Testis (tissue), 3 donors: Measurements from ENCODE around the gene CHCHD6. TPM values are rescaled to one million over a fixed set of nuclear protein-coding genes. Genes with fewer than 3 reads are reported as not detected.

Experiments used
- DNase-seq: peaks from one replicate; pipeline ENCODE4 v3.0.0-alpha.2; 2019
- H3K27ac ChIP-seq, 2 donors: fragments of 200-600 bp; sonication (generic); one replicate each; pipeline ENCODE4 v1.5.1; 2019
- H3K27me3 ChIP-seq: fragments of 200-600 bp; sonication (generic); one replicate; pipeline ENCODE4 v1.5.1; 2019
- H3K36me3 ChIP-seq: fragments of 200-600 bp; sonication (generic); one replicate; pipeline ENCODE4 v1.5.1; 2017; ENCODE audit warnings: low read depth; ENCODE audit errors: missing control alignments
- H3K4me1 ChIP-seq: fragments of 200-600 bp; sonication (generic); one replicate; pipeline ENCODE4 v1.5.1; 2019
- H3K4me3 ChIP-seq, 2 donors: fragments of 200-600 bp; sonication (generic); one replicate each; pipeline ENCODE4 v1.5.1; 2017 to 2019
- H3K9me3 ChIP-seq: fragments of 200-600 bp; sonication (generic); one replicate; pipeline ENCODE4 v1.5.1; 2017
- CTCF ChIP-seq, 3 experiments: fragments of 450-650 bp in 2 of 3; fragments of 200-600 bp in 1 of 3; sonication (generic) in 1 of 3; IDR thresholded peaks; one replicate each; pipeline ENCODE4 v1.5.1; 2016 to 2019; ENCODE audit warnings: antibody characterized with exemption in 3 of 3, mild to moderate bottlenecking in 2 of 3, moderate library complexity in 1 of 3
- POLR2A ChIP-seq: fragments of 450-650 bp; IDR thresholded peaks from one replicate; pipeline ENCODE4 v1.6.1; 2017; ENCODE audit warnings: antibody characterized with exemption, mild to moderate bottlenecking, moderate library complexity
- WGBS, 2 donors: methylation state at CpG; one replicate each; pipeline ENCODE4 v1.1.5; 2018; 5-methylcytosine and 5-hydroxymethylcytosine counted together
- intact Hi-C: fragments of 100-400 bp; cut with DNase I; formaldehyde crosslinking; loops from one replicate; pipeline ENCODE4 v1.15.1; 2023; ENCODE audit warnings: low total_unique reads
- polyA plus RNA-seq: library from polyadenylated mRNA; stranded (reverse); fragments of 350-450 nt; fragmentation: Illumina TruSeq; extraction: RNeasy Lipid Tissue Mini Kit (QIAGEN cat#74804); gene quantifications from one replicate; pipeline ENCODE4 v1.2.3, GENCODE V29; 2014; ENCODE audit warnings: low read depth, low replicate concordance; ENCODE audit not compliant: insufficient read depth
- total RNA-seq, 2 donors: library from RNA; depleted of rRNA; stranded (reverse); fragments of >200 nt; gene quantifications; one replicate each; pipeline ENCODE4 v1.2.3, GENCODE V29; 2016

The CHCHD6 gene
- total and polyA plus RNA-seq, 3 donors from 2014 or later, result 47.6 to 84.6 (median 49.9) TPM

DNA sequence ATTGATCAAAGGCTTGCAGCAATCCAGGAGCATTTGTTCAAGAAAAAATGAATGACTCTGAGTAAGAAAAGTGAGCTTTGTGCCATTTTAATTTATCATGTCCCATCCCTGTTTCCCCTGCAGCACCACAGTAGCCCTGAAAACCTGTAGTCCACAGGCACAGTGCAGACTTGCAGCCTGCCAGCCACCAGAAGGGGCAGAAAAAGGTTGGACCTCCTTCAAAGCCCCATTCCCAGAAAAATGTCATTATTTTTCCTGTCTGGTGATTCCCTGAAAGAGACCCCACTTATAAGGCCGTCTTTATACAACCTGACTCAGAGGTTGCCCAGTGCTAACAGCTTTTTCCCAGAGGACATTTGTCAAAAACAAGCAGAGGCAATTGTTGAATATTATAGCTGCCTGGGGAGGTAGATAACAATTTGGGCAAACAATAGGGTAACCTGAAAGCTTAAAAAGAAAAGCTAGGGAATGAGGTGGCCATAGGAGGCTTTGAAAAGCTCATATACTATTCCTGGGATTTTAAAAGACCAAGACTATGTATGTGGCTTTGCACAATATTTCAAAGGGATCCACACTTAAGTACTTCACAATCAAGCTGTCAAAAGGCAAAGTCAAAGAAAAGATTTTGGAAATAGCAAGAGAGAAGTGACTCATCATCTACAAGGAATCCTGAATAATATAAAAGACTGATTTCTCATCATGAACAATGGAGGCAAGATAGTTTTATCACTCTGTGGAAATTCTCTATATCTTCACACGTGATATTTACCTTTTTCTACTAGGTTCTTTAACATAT lies 142.1 kb downstream of the CHCHD6 start:
- intact Hi-C loops, result no loop called here
- peaks cover 7% of the 10 kb centered on the region for H3K4me1 ChIP-seq
- TF ChIP-seq CTCF (IDR thresholded peaks at IDR 0.05), result no peak
- no peak for TF ChIP-seq POLR2A
- no peak overlapping the region for H3K27ac ChIP-seq
- 92 to 96% methylated on average over 2 of the region's 2 CpGs for WGBS, 2 donors
- H3K4me3 ChIP-seq, result no peak overlapping the region
- no peaks in the 10 kb centered on the region for H3K36me3 ChIP-seq
- no peaks in the 10 kb centered on the region for H3K27me3 ChIP-seq
- H3K9me3 ChIP-seq, result no peaks in the 10 kb centered on the region
- no peak for DNase-seq

GRCh38 chr3:126847061-126847460 lies 143.0 kb downstream of the CHCHD6 start:
- H3K9me3 ChIP-seq, result no peaks in the 10 kb centered on the region
- no peak for DNase-seq
- 90 to 98% methylated on average over 3 of the region's 3 CpGs for WGBS, 2 donors
- TF ChIP-seq POLR2A, result no peak
- TF ChIP-seq CTCF (IDR thresholded peaks at IDR 0.05), result no peak
- H3K27ac ChIP-seq, result no peak overlapping the region
- H3K27me3 ChIP-seq, result no peaks in the 10 kb centered on the region
- intact Hi-C loops, result no loop called here
- no peak overlapping the region for H3K4me3 ChIP-seq
- peaks cover 7% of the 10 kb centered on the region for H3K4me1 ChIP-seq
- no peaks in the 10 kb centered on the region for H3K36me3 ChIP-seq

- 90 to 92% methylated on average over 6 of the region's 6 CpGs for WGBS, 2 donors
- intact Hi-C loops, result no loop called here
Observed at GRCh38 chr3:126848991-126849390, 145.0 kb downstream of the CHCHD6 start.

DNA sequence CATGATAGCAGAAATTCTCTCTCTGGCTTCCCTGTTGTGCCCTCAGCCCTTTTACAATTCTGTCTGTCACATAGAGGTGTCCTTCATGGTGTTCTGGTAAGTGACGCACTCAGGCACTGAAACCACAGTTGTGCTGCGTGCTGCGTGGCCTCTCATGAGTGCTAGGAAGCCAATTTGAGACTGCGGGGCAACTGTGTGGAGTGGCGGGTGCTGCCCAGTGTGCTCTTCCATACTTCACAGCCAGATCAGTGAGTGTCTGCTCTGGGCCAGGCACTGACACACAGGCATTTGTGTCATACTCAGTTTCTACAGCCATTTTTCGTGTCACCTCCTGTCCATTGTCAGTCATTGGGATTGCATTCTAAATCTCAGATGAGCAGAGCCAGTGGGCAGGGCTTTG lies 145.7 kb downstream of the CHCHD6 start:
- H3K9me3 ChIP-seq, result no peaks in the 10 kb centered on the region
- WGBS, 2 donors, result 95 to 98% methylated on average over 6 of the region's 6 CpGs
- H3K4me1 ChIP-seq, result peaks cover 7% of the 10 kb centered on the region
- intact Hi-C loops, result no loop called here
- H3K4me3 ChIP-seq, result no peak overlapping the region
- no peaks in the 10 kb centered on the region for H3K27me3 ChIP-seq
- DNase-seq, result no peak
- H3K36me3 ChIP-seq, result no peaks in the 10 kb centered on the region
- TF ChIP-seq POLR2A (no peak), CTCF (IDR thresholded peaks at IDR 0.05) (no peak)
- no peak overlapping the region for H3K27ac ChIP-seq

More at GRCh38 chr3:126848991-126849390, 145.0 kb downstream of the CHCHD6 start:
- Histone ChIP-seq H3K4me1 (peaks cover 7% of the 10 kb centered on the region), H3K4me3 (no peak overlapping the region), H3K27ac (no peak overlapping the region), H3K27me3 (no peaks in the 10 kb centered on the region), H3K9me3 (no peaks in the 10 kb centered on the region), H3K36me3 (no peaks in the 10 kb centered on the region)
- TF ChIP-seq POLR2A, result no peak
- TF ChIP-seq CTCF (IDR thresholded peaks at IDR 0.05), result no peak
- no peak for DNase-seq
